Activated naive CD8-positive, alpha-beta T cell treated with anti-CD3 and anti-CD28 coated beads, Interleukin-2, amount 10 ng/mL, durations not matched to agents 7 days and 5 days (primary cell): ENCODE data around the gene VPS4B. TPM values are rescaled to one million over a fixed set of nuclear protein-coding genes. Genes with fewer than 3 reads are reported as not detected.
A peak's percentile ranks its signal among the peaks of the same experiment; 100 is the strongest.

ENCODE experiments used
- ATAC-seq: fragments of 150-1000 bp; cut with Tn5 transposase; one replicate; pipeline ENCODE4 v1.10.0; 2021; ENCODE audit warnings: low read depth, moderate library complexity
- POLR2A ChIA-PET: fragments of 350-600 bp; sonication (Branson Sonifier 250); formaldehyde crosslinking; loops from one replicate; lab custom pipeline; 2021; ENCODE audit warnings: antibody characterized with exemption; lab: Charles Lee
- DNase-seq: peaks from one replicate; pipeline ENCODE4 v3.0.0; 2021
- H3K27ac Mint-ChIP-seq: one replicate; pipeline ENCODE4 v1.8.0; 2022; ENCODE audit warnings: mild to moderate bottlenecking, mixed read lengths
- H3K27me3 Mint-ChIP-seq: one replicate; pipeline ENCODE4 v1.8.0; 2022; ENCODE audit warnings: mild to moderate bottlenecking, moderate library complexity, mixed read lengths
- H3K36me3 Mint-ChIP-seq: one replicate; pipeline ENCODE4 v1.8.0; 2021; ENCODE audit warnings: mild to moderate bottlenecking, mixed read lengths
- H3K4me1 Mint-ChIP-seq: one replicate; pipeline ENCODE4 v1.8.0; 2021; ENCODE audit warnings: mixed read lengths
- H3K4me3 Mint-ChIP-seq: one replicate; pipeline ENCODE4 v1.8.0; 2022; ENCODE audit warnings: mild to moderate bottlenecking, moderate library complexity, mixed read lengths
- H3K9me3 Mint-ChIP-seq: one replicate; pipeline ENCODE4 v1.8.0; 2021; ENCODE audit warnings: mixed read lengths
- total RNA-seq, 2 experiments: library from RNA; stranded (reverse); gene quantifications; one replicate each; pipeline ENCODE4 v1.2.3, GENCODE V29; 2021

VPS4B gene
- total RNA-seq, 2 experiments from 2014 or later = 72.8 to 78.2 TPM

GRCh38 chr18:63348508-63349136, 73.7 kb downstream of the VPS4B start:
- no peak for DNase-seq
- Mint-ChIP-seq H3K27me3 (no peaks in the 10 kb centered on the region), H3K9me3 (no peaks in the 10 kb centered on the region), H3K4me1 (peaks cover 1% of the 10 kb centered on the region), H3K36me3 (peaks cover 17% of the 10 kb centered on the region), H3K27ac (peak overlapping the region; percentile 30), H3K4me3 (no peak overlapping the region)
- ATAC-seq = no peak
- POLR2A ChIA-PET = no interaction called here

GRCh38 chr18:63346480-63347183, 75.6 kb downstream of the VPS4B start:
- Mint-ChIP-seq H3K27me3 (no peaks in the 10 kb centered on the region), H3K27ac (no peak overlapping the region)

GRCh38 chr18:63346031-63346430, 76.2 kb downstream of the VPS4B start:
- Mint-ChIP-seq H3K36me3 (peaks cover 16% of the 10 kb centered on the region), H3K4me3 (no peak overlapping the region), H3K27ac (no peak overlapping the region), H3K27me3 (no peaks in the 10 kb centered on the region), H3K4me1 (peaks cover 3% of the 10 kb centered on the region), H3K9me3 (no peaks in the 10 kb centered on the region)
- DNase-seq = no peak
- POLR2A ChIA-PET = interaction anchor here (1.6 kb wide), 1 partner anchor 76 kb away, joined by 5 read pairs; the partner anchor contains the start of gene VPS4B
- ATAC-seq = no peak

More at GRCh38 chr18:63346480-63347183, 75.6 kb downstream of the VPS4B start:
- peaks cover 3% of the 10 kb centered on the region for H3K4me1 Mint-ChIP-seq
- H3K9me3 Mint-ChIP-seq = no peaks in the 10 kb centered on the region
- H3K4me3 Mint-ChIP-seq = no peak overlapping the region
- DNase-seq (no peak), ATAC-seq (no peak)
- POLR2A ChIA-PET = interaction anchor here (1.6 kb wide), 1 partner anchor 75 kb away, joined by 5 read pairs; the partner anchor contains the start of gene VPS4B
- peaks cover 18% of the 10 kb centered on the region for H3K36me3 Mint-ChIP-seq

- DNase-seq (no peak), ATAC-seq (no peak)
- no peak overlapping the region for H3K27ac Mint-ChIP-seq
- POLR2A ChIA-PET = no interaction called here
- no peak overlapping the region for H3K4me3 Mint-ChIP-seq
- H3K36me3 Mint-ChIP-seq = peaks cover 22% of the 10 kb centered on the region
- H3K9me3 Mint-ChIP-seq = no peaks in the 10 kb centered on the region
- peaks cover 5% of the 10 kb centered on the region for H3K4me1 Mint-ChIP-seq
- no peaks in the 10 kb centered on the region for H3K27me3 Mint-ChIP-seq
Measured at GRCh38 chr18:63344918-63345317, 77.4 kb downstream of the VPS4B start.

- POLR2A ChIA-PET = no interaction called here
- Mint-ChIP-seq H3K9me3 (no peaks in the 10 kb centered on the region), H3K27ac (no peak overlapping the region), H3K4me1 (peaks cover 5% of the 10 kb centered on the region), H3K27me3 (no peaks in the 10 kb centered on the region), H3K36me3 (peaks cover 22% of the 10 kb centered on the region), H3K4me3 (no peak overlapping the region)
- DNase-seq (no peak), ATAC-seq (no peak)
Measured at GRCh38 chr18:63344263-63344662, 78.0 kb downstream of the VPS4B start.

- H3K4me1 Mint-ChIP-seq = peaks cover 8% of the 10 kb centered on the region
- peaks cover 18% of the 10 kb centered on the region for H3K36me3 Mint-ChIP-seq
- ATAC-seq (no peak), DNase-seq (no peak)
- H3K9me3 Mint-ChIP-seq = no peaks in the 10 kb centered on the region
- no peak overlapping the region for H3K4me3 Mint-ChIP-seq
- POLR2A ChIA-PET = interaction anchor here (0.7 kb wide), 1 partner anchor 100 kb away, joined by 5 read pairs; no protein-coding TSS in a partner anchor
- H3K27ac Mint-ChIP-seq = no peak overlapping the region
- H3K27me3 Mint-ChIP-seq = no peaks in the 10 kb centered on the region
Measured at GRCh38 chr18:63342206-63342605, 80.1 kb downstream of the VPS4B start.

GRCh38 chr18:63339920-63340484, 82.3 kb downstream of the VPS4B start:
- ATAC-seq (peak; percentile 60), DNase-seq (no peak)
- Mint-ChIP-seq H3K4me3 (no peak overlapping the region), H3K27me3 (no peaks in the 10 kb centered on the region), H3K27ac (no peak overlapping the region), H3K4me1 (peaks cover 6% of the 10 kb centered on the region), H3K36me3 (peaks cover 19% of the 10 kb centered on the region), H3K9me3 (no peaks in the 10 kb centered on the region)
- POLR2A ChIA-PET = no interaction called here

Other genes starting within 250 kb of the VPS4B start
- 100 to 1,000 TPM; 121 to 128 TPM for gene BCL2, start 102.7 kb downstream of the VPS4B start, total RNA-seq
- gene KDSR, start 55.3 kb downstream of the VPS4B start, total RNA-seq = 10 to 100 TPM; 48.1 to 50.1 TPM
- not detected for gene SERPINB5, start 54.5 kb upstream of the VPS4B start, total RNA-seq
- not detected for gene SERPINB12, start 119.9 kb upstream of the VPS4B start, total RNA-seq
- gene SERPINB13, start 164.9 kb upstream of the VPS4B start, total RNA-seq = not detected
- not detected for gene SERPINB4, start 221.8 kb upstream of the VPS4B start, total RNA-seq
- gene SERPINB3, start 239.4 kb upstream of the VPS4B start, total RNA-seq = not detected